AG04450 (cell line): Measurements from ENCODE around the gene NECAB3. TPM values are rescaled to one million over a fixed set of nuclear protein-coding genes. Genes with fewer than 3 reads are reported as not detected.

Experiments
- CTCF ChIA-PET: fragments of 300-600, 350-600 bp; formaldehyde crosslinking; extraction: SDS; loops from one replicate; lab custom pipeline; 2022; ENCODE audit warnings: antibody characterized with exemption, inconsistent platforms; lab: Charles Lee
- POLR2A ChIA-PET: fragments of 350-600 bp; formaldehyde crosslinking; extraction: SDS; loops from one replicate; lab custom pipeline; 2021; ENCODE audit warnings: antibody characterized with exemption, inconsistent platforms; lab: Yijun Ruan, JAX
- DNase-seq: peaks from one replicate; pipeline ENCODE4 v3.0.0-alpha.2; 2011; ENCODE audit warnings: low read depth, low spot score
- H3K27ac ChIP-seq: one replicate; pipeline ENCODE4 v1.5.1; 2012; ENCODE audit warnings: low read depth, low read length, control low read depth
- H3K27me3 ChIP-seq: one replicate; pipeline ENCODE4 v1.6.0; 2012; ENCODE audit warnings: low read length; ENCODE audit not compliant: control insufficient read depth, insufficient read depth
- H3K4me3 ChIP-seq: 2 replicates; pipeline ENCODE4 v1.5.1; 2011; ENCODE audit warnings: mild to moderate bottlenecking, low read depth, low read length, control low read depth
- H3K9me3 ChIP-seq: 2 replicates; pipeline ENCODE4 v1.5.1; 2012; ENCODE audit warnings: low read length; ENCODE audit not compliant: control insufficient read depth, insufficient read depth
- CTCF ChIP-seq: IDR thresholded peaks from 2 replicates; pipeline ENCODE4 v1.5.1; 2011; ENCODE audit warnings: low read depth, low read length, control low read depth, inconsistent platforms
- polyA minus RNA-seq: library from RNA; depleted of rRNA, polyadenylated mRNA; stranded (reverse); fragments of >200 nt; gene quantifications from 2 replicates; pipeline ENCODE4 v1.2.3, GENCODE V29; 2011; rRNA and poly(A)+ RNA removed
- polyA plus RNA-seq: library from polyadenylated mRNA; depleted of rRNA; stranded (reverse); fragments of >200 nt; gene quantifications from 2 replicates; pipeline ENCODE4 v1.2.3, GENCODE V29; 2011; rRNA removed

NECAB3 gene, protein sequence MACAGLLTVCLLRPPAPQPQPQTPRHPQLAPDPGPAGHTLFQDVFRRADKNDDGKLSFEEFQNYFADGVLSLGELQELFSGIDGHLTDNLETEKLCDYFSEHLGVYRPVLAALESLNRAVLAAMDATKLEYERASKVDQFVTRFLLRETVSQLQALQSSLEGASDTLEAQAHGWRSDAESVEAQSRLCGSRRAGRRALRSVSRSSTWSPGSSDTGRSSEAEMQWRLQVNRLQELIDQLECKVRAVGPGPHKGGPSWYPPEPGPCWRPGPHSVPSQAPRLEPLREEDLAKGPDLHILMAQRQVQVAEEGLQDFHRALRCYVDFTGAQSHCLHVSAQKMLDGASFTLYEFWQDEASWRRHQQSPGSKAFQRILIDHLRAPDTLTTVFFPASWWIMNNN
- 11.7 and 15.7 TPM in 2 replicates for polyA plus RNA-seq
- polyA minus RNA-seq, result 14.1 and 28.6 TPM in 2 replicates

GRCh38 chr20:33674294-33675135, at the start of gene NECAB3:
NECAB3 (minus strand) TSS chr20:33674428; CDS start chr20:33674352, 76 bp downstream.
- DNase-seq, result no peak
- no peaks in the 10 kb centered on the region for H3K27me3 ChIP-seq
- TF ChIP-seq CTCF, result no peak
- POLR2A ChIA-PET, result interaction anchor here (1.3 kb wide), 1 partner anchor 11 kb away, joined by 3 read pairs; no protein-coding TSS in a partner anchor
- no peaks in the 10 kb centered on the region; the same call in 1 of the 2 replicates for H3K9me3 ChIP-seq
- peak within 1 kb of the TSS; percentile 47 for H3K27ac ChIP-seq
- H3K4me3 ChIP-seq, result peak within 1 kb of the TSS; percentile 69
- CTCF ChIA-PET, result interaction anchor here (0.6 kb wide), 1 partner anchor 162 kb away, joined by 3 read pairs; no protein-coding TSS in a partner anchor

DNA sequence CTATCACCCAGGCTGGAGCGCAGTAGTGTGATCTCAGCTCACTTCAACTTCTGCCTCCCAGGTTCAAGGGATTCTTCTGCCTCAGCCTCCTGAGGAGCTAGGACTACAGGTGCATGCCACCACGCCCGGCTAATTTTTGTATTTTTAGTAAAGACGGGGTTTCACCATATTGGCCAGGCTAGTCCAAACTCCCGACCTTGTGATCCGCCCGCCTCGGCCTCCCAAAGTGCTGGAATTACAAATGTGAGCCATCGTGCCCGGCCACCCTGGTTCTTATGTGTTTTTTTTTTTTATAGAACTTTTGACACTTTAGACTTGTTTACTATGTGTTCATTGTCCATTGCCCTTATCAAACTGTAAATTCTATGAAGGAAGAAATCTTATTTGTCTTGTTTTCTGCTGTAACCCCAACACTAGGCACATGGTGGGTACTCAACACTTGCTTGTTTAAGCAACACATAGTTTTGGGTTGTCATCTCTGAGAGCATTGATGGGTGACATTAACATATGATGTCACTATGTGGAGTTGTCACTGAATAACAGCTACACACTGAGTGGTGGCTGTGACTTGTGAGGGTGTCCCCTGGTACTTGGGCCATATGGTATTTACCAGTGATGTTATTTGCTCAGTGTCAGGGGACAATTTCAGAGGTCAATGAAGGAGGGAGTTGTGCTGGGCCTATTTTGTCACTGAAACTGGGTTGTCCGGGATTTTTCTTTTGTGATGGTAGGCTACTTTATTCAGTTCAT, 47.3 kb upstream of the NECAB3 start:
- POLR2A ChIA-PET, result interaction anchor here (0.7 kb wide), 1 partner anchor 25 kb away, joined by 10 read pairs; no protein-coding TSS in a partner anchor

GRCh38 chr20:33719989-33720709, 45.9 kb upstream of the NECAB3 start, which contains the start of gene PXMP4:
PXMP4 (minus strand) TSS chr20:33720310; CDS start chr20:33720207, 103 bp downstream.
- Histone ChIP-seq H3K27me3 (no peaks in the 10 kb centered on the region), H3K27ac (peak within 1 kb of the TSS; percentile 65), H3K9me3 (peaks cover 3% of the 10 kb centered on the region; the same call in 1 of the 2 replicates), H3K4me3 (peak within 1 kb of the TSS; percentile 94)
- ChIA-PET CTCF (interaction anchor here (0.6 to 1.7 kb wide), 3 partner anchors 11 to 33 kb away, joined by 3 to 5 read pairs (median 3); no protein-coding TSS in a partner anchor), POLR2A (interaction anchor here (0.6 to 1.6 kb wide), 5 partner anchors 12 to 57 kb away, joined by 4 to 8 read pairs (median 5); partner anchors contain the start of gene ZNF341)
- TF ChIP-seq CTCF, result no peak
- peak; percentile 94 for DNase-seq

More for the DNA sequence above, 47.3 kb upstream of the NECAB3 start:
- TF ChIP-seq CTCF, result no peak
- Histone ChIP-seq H3K4me3 (no peak overlapping the region), H3K27ac (no peak overlapping the region), H3K27me3 (no peaks in the 10 kb centered on the region), H3K9me3 (peaks cover 3% of the 10 kb centered on the region; the same call in 1 of the 2 replicates)
- CTCF ChIA-PET, result no interaction called here
- no peak for DNase-seq
